ENCODE results near the gene SLC45A3.
"Not testable (repeated sequence)": the region's sequence is repeated elsewhere in the genome, so short reads cannot be mapped to it uniquely, and the experiment has no call there.

SLC45A3 gene

DNA sequence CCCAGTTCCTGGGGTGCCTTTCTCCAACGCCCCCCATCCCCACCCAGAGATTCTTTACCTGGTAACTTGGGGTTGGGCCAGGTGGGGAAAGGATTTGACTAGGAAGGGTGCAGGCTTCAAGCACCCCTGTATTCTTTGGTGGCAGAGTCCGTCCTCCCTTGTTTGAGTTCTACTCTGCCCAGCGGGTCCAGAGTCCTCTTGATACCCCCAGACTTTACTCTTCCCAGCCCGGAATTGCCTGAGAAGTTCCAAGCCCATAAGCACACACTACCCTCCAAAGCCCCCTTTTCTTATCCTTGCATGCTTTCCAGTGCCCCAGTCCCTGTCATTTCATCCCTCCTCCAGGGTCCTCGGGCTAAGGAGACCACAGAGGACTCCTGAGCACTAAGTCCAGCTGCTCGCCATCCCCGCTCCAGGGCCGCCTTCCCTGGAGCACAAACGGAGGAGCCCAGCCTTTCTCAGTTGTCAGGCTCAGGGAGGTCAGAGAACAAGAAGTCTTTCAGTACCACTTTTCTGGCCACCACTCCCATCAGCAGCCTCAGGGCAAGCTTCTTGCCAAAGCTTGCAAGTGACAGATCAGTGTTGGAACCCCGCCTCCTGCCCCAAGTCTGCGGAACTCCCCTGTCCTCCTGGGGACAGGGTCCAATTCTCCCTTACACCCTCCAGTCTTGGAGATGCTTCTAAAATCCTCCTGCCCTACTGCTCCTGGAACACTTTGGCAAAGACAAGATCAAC is 12.2 kb downstream of the SLC45A3 start:
- no peak for DNase-seq

GRCh38 chr1:205666372-205667166 is 13.7 kb downstream of the SLC45A3 start:
- DNase-seq, result no peak

GRCh38 chr1:205665201-205666045 is 14.9 kb downstream of the SLC45A3 start:
- DNase-seq, result no peak

DNA sequence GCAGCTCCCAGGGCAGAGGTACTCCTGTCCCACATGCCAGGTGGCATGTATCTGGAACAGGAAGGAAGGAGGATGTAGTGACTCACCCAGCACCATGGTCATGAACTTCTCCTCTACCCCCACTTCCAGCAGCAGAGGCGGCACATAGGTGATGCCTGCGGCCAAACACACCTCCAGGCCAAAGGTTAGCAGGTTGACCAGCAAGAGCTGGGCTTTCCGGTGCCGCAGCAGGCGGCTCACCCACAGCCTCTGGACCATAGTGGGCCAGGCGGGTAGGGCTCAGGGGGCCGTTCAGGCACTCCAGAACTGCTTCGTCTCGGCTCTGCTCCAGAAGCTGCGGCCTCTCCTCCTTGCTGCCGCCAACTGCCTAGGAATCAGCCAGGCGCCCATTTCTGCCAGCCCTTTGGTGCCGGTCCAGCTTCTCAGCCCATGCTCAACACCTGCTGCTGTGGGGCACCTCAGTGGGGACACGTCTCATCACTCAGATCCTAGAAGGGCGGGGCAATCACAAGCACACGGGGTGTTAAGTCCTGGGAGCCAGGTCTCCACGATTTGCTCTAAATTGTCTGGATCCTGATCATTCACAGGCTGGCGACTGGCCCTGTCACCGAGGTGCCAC is 15.8 kb downstream of the SLC45A3 start:
- no peak for DNase-seq

GRCh38 chr1:205663286-205663936 is 16.9 kb downstream of the SLC45A3 start:
- no peak for DNase-seq

GRCh38 chr1:205662791-205663190 is 17.5 kb downstream of the SLC45A3 start:
- no peak for DNase-seq

DNA sequence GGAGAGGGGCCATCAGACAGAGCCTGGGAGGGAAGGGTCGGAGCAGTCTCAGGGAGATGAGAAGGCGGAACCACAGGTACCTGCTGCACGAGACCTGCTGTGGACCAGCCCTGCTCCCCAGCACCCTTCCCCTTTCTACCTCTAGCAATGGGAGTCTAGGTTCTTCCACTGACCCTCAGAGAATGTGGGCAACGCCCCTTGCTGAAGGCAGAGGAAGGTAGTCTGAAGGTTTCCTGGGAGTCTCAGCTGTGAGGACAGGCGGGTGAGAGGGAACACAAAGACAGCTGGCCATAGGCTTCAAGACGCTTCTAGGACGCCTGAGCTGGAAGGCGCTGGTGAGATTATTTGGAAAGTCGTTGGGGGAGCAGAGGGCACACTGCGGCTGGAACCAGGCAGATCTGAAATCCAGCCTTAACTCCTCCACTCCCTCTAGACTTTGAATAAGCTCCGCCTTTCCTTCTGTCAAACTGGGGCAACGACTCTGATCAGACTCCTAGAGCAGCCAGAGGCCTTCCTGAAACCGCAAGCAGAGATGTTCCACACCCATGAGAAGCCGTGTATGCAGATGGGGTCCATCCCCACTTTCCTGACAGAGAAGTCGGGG is 18.1 kb downstream of the SLC45A3 start:
- no peak for DNase-seq

GRCh38 chr1:205661429-205662134 is 18.7 kb downstream of the SLC45A3 start:
- no peak for DNase-seq

- DNase-seq, result no peak
Measured at GRCh38 chr1:205660361-205660760, 19.9 kb downstream of the SLC45A3 start.

- DNase-seq, result no peak
Measured at GRCh38 chr1:205658943-205659581, 21.2 kb downstream of the SLC45A3 start.

DNA sequence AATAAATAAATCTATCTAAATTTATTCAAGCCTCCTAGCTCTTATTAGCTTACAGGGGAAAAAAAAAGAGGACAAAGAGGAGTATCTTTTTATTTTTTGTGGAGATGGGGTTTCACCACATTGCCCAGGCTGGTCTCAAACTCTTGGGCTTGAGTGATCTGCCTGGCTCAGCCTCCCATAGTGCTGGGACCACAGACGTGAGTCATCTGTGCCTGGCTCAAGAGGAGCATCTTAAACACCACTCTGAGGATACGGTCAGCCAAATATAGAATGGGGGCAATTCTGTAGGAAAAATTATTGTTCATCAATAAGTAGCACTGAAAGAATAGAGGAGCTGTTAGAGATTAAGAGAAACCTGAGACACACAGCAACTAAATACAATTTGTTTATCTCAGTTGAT is 24.1 kb downstream of the SLC45A3 start:
- DNase-seq, result no peak

GRCh38 chr1:205652984-205653383 is 27.3 kb downstream of the SLC45A3 start:
- no peak for DNase-seq

GRCh38 chr1:205650241-205650640 is 30.1 kb downstream of the SLC45A3 start:
- DNase-seq, result no peak

GRCh38 chr1:205645519-205645918 is 34.8 kb downstream of the SLC45A3 start:
- no peak for DNase-seq

GRCh38 chr1:205642679-205643307 is 37.5 kb downstream of the SLC45A3 start:
- DNase-seq, result no peak

DNA sequence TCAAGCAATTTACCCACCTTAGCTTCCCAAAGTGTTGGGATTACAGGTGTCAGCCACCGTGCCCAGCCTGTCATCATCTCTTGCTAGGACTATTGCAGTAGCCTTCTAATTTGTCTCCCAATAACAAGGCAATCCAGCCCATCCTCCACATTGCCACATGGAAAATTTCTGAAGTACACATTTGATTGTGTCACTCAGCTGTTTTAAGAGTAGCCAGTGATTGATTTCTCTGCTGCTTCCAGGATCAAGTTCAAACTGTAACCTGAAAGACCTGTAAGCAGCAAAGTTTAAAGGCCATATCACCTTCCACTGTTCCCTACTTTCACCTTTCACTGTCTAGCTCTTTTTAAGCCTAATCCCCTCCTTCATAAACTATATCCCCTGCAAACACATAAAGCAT is 40.7 kb downstream of the SLC45A3 start:
- no peak for DNase-seq

DNA sequence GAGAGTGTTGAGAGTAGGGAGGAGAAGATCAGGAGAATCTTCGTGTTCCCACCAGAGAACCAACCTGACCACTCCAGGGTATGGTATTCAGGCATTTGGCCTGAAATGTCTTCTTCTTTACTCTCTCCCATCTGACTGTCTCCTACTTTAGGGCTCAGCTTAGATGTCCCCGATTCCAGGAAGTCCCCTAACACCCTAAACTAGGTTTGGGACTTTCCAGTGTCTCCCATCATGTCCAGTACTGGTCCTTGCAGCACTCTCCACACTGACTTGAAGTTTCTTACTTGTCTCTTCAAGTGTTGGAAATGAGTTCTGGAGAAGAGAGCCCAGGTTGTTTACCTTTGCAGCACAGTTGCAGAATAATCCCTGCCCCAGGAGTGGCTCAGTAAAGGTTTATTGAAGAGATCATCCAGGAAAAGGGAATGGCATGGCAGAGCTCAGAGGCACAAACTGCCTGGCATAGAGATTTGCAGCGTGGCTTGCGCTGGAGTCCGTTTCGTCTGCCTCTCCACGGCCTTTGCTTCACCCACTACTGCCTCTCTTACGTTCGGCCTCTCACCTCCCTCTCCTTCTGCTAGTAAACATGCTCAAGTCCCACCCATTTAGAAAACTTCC is 42.3 kb downstream of the SLC45A3 start:
- no peak for DNase-seq

DNA sequence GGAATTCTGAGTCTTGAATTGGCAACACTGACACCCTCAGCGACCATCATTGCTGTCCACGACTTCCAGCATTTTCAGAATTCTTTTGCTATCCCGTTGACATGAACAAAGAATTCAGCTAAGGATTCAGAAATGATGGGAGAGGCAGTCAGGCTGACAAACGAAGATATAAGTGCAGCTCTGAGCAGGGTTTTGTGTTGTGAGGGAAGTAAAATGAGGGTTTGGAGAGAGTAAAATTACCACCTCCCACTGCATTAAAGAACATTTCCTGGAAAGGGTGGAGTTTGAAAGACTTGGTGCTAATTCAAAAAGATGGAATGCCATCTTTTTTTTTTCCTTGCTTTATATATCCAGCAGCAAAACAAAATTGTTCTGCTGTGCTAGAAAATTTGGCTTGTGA is 43.6 kb downstream of the SLC45A3 start:
- no peak for DNase-seq

GRCh38 chr1:205636138-205636530 is 44.2 kb downstream of the SLC45A3 start:
- DNase-seq, result not testable (repeated sequence)

Data from SHP77 treated with DMSO at 0.1 percent for 48 hours (cell line).